Motor neuron (in vitro differentiated cells): ENCODE measurements around the gene GPBP1L1. TPM values are rescaled to one million over a fixed set of nuclear protein-coding genes. Genes with fewer than 3 reads are reported as not detected.
A peak's percentile ranks its signal among the peaks of the same experiment; 100 is the strongest.

Experiments
- ATAC-seq, 8 experiments: fragments of 200-7000 bp; cut with Tn5 transposase; replicated peaks in 6 of 8; 2 replicates each; pipeline ENCODE4 v1.8.0; 2021; ENCODE audit warnings: mild to moderate bottlenecking in 8 of 8, moderate library complexity in 8 of 8
- H3K27ac ChIP-seq, 2 donors: fragments of 250-450 bp; sonication (Bioruptor Pico); 2 replicates each; pipeline ENCODE4 v1.9.0; 2021; ENCODE audit warnings: antibody characterized with exemption in 2 of 2, mild to moderate bottlenecking in 2 of 2, moderate library complexity in 1 of 2
- H3K4me1 ChIP-seq, 2 donors: fragments of 250-450 bp; sonication (Bioruptor Pico); replicated peaks in 1 of 2; 2 replicates each; pipeline ENCODE4 v1.6.1; 2021; ENCODE audit warnings: antibody characterized with exemption in 2 of 2, mild to moderate bottlenecking in 2 of 2, moderate library complexity in 1 of 2
- H3K4me3 ChIP-seq, 5 donors: fragments of 250-450 bp; sonication (Bioruptor Pico); 2 replicates each; pipeline ENCODE4 v1.9.0; 2021; ENCODE audit warnings: antibody characterized with exemption in 5 of 5, mild to moderate bottlenecking in 5 of 5, moderate library complexity in 4 of 5
- WGBS, 10 experiments: fragments of 450-650 bp; shearing (Covaris generic); methylation state at CpG; one replicate each; pipeline ENCODE4 v1.0.0; 2022; 5-methylcytosine and 5-hydroxymethylcytosine counted together
- in situ Hi-C, 9 experiments: fragments of 400-800 bp; cut with MboI; loops; one replicate each; pipeline ENCODE4 v1.15.0; 2021; ENCODE audit warnings: low sequenced_read_pairs in 9 of 9, low pct_unique_long_range_greater_than_20kb in 2 of 9; ENCODE audit not compliant: unreplicated experiment in 9 of 9
- total RNA-seq, 8 experiments: library from RNA; unstranded; fragments of 300-600 nt; gene quantifications; 2 replicates each; pipeline versions ENCODE4 v1.2.3 to v1.2.4, GENCODE V29; 2022

The GPBP1L1 gene
- total RNA-seq, 8 experiments from 2014 or later, result 63.0 to 112 (median 84.4) TPM

GRCh38 chr1:45647248-45648021, 38.9 kb downstream of the GPBP1L1 start:
- no peak for ATAC-seq
- Histone ChIP-seq H3K4me1 (no peaks in the 10 kb centered on the region), H3K27ac (no peak overlapping the region), H3K4me3 (no peak overlapping the region)
- WGBS, 10 experiments, result 96 to 100% (median 99%) methylated on average over 3 to 9 of the region's 9 CpGs
- in situ Hi-C loops, result no loop called here

GRCh38 chr1:45644661-45645060, 41.7 kb downstream of the GPBP1L1 start:
- in situ Hi-C loops, result no loop called here

GRCh38 chr1:45643978-45644377, 42.4 kb downstream of the GPBP1L1 start:
- no peaks in the 10 kb centered on the region for H3K4me1 ChIP-seq
- no peak for ATAC-seq
- in situ Hi-C loops, result no loop called here
- no peak overlapping the region for H3K27ac ChIP-seq
- no peak overlapping the region for H3K4me3 ChIP-seq

More at GRCh38 chr1:45644661-45645060, 41.7 kb downstream of the GPBP1L1 start:
- no peaks in the 10 kb centered on the region for H3K4me1 ChIP-seq
- H3K4me3 ChIP-seq, result no peak overlapping the region
- WGBS, 10 experiments, result 73 to 100% (median 99%) methylated on average over 2 of the region's 2 CpGs; no CpG with 5 or more reads in 2 of the 10 experiments
- ATAC-seq, result no peak
- no peak overlapping the region for H3K27ac ChIP-seq

- in situ Hi-C loops, result no loop called here
- H3K27ac ChIP-seq, result no peak overlapping the region
- ATAC-seq, result no peak
- no peak overlapping the region for H3K4me3 ChIP-seq
- H3K4me1 ChIP-seq, result no peaks in the 10 kb centered on the region
- WGBS, 10 experiments, result 50 to 100% (median 78%) methylated on average over 2 to 5 of the region's 5 CpGs; no CpG with 5 or more reads in 1 of the 10 experiments
These were observed 43.0 kb downstream of the GPBP1L1 start for GRCh38 chr1:45643321-45643720.

GRCh38 chr1:45640293-45640692, 46.0 kb downstream of the GPBP1L1 start:
- H3K4me3 ChIP-seq, result no peak overlapping the region
- ATAC-seq, result no peak
- no peak overlapping the region for H3K27ac ChIP-seq
- WGBS, 10 experiments, result 88 to 100% (median 100%) methylated on average over 1 of the region's 1 CpG; no CpG with 5 or more reads in 2 of the 10 experiments
- in situ Hi-C loops, result no loop called here
- H3K4me1 ChIP-seq, result no peaks in the 10 kb centered on the region

- in situ Hi-C loops, result no loop called here
- ATAC-seq, result no peak
- 20 to 100% (median 94%) methylated on average over 1 of the region's 1 CpG; no CpG with 5 or more reads in 2 of the 10 experiments for WGBS, 10 experiments
- Histone ChIP-seq H3K4me1 (no peaks in the 10 kb centered on the region), H3K4me3 (no peak overlapping the region), H3K27ac (no peak overlapping the region)
These were observed 51.1 kb downstream of the GPBP1L1 start for GRCh38 chr1:45635211-45635610.

- ATAC-seq, result no peak
- 90 to 100% (median 100%) methylated on average over 1 of the region's 1 CpG; no CpG with 5 or more reads in 4 of the 10 experiments for WGBS, 10 experiments
- H3K27ac ChIP-seq, result no peak overlapping the region
- H3K4me1 ChIP-seq, result no peaks in the 10 kb centered on the region
- no peak overlapping the region for H3K4me3 ChIP-seq
- in situ Hi-C loops, result no loop called here
These were observed 55.9 kb downstream of the GPBP1L1 start for GRCh38 chr1:45630429-45630828.

- Histone ChIP-seq H3K4me1 (no peaks in the 10 kb centered on the region), H3K27ac (no peak overlapping the region), H3K4me3 (no peak overlapping the region)
- no peak for ATAC-seq
- in situ Hi-C loops, result no loop called here
These were observed 57.3 kb downstream of the GPBP1L1 start for GRCh38 chr1:45629035-45629434.

- in situ Hi-C loops, result no loop called here
- peak in 3 of 8 experiments; percentile 5 to 91 (median 85) for ATAC-seq
- peak within 1 kb of the TSS in 1 of 2 donors; percentile 48 for H3K27ac ChIP-seq
- no peaks in the 10 kb centered on the region for H3K4me1 ChIP-seq
- H3K4me3 ChIP-seq, result no peak within 1 kb of the TSS
- WGBS, 10 experiments, result 21 to 88% (median 50%) methylated on average over 1 to 4 of the region's 4 CpGs; no CpG with 5 or more reads in 4 of the 10 experiments
These were observed 62.4 kb downstream of the GPBP1L1 start, which contains the start of gene CCDC17 for GRCh38 chr1:45623972-45624371. Gene CCDC17 (minus strand): TSS chr1:45624054. CDS start chr1:45623909, 145 bp downstream.

GRCh38 chr1:45622524-45623394, 63.6 kb downstream of the GPBP1L1 start:
- peak in 3 of 8 experiments; percentile 21 to 23 (median 22) for ATAC-seq
- Histone ChIP-seq H3K27ac (peak overlapping the region in 1 of 2 donors; percentile 48), H3K4me3 (no peak overlapping the region), H3K4me1 (no peaks in the 10 kb centered on the region)
- WGBS, 10 experiments, result 40 to 96% (median 92%) methylated on average over 2 to 37 of the region's 78 CpGs; no CpG with 5 or more reads in 5 of the 10 experiments
- in situ Hi-C loops, result no loop called here

- H3K4me1 ChIP-seq, result no peaks in the 10 kb centered on the region
- WGBS, 10 experiments, result 40 to 100% (median 80%) methylated on average over 1 to 15 of the region's 18 CpGs; no CpG with 5 or more reads in 3 of the 10 experiments
- in situ Hi-C loops, result no loop called here
- ATAC-seq, result peak in 5 of 8 experiments; percentile 12 to 33 (median 26)
- H3K4me3 ChIP-seq, result no peak overlapping the region
- H3K27ac ChIP-seq, result peak overlapping the region in 1 of 2 donors; percentile 8
These were observed 64.3 kb downstream of the GPBP1L1 start for GRCh38 chr1:45621895-45622523.

GRCh38 chr1:45621501-45621836, 64.9 kb downstream of the GPBP1L1 start:
- no peaks in the 10 kb centered on the region for H3K4me1 ChIP-seq
- no CpG with 5 or more reads among the region's 3 CpGs for WGBS, 10 experiments
- H3K27ac ChIP-seq, result no peak overlapping the region
- in situ Hi-C loops, result no loop called here
- no peak overlapping the region for H3K4me3 ChIP-seq
- ATAC-seq, result peak in 5 of 8 experiments; percentile 5 to 15 (median 11)
